HepG2 (cell line): ENCODE results near the gene TRA2B. TPM values are rescaled to one million over a fixed set of nuclear protein-coding genes. Genes with fewer than 3 reads are reported as not detected.

ENCODE experiments used
- BRF2 ChIP-seq: sonication (generic); formaldehyde crosslinking; IDR thresholded peaks from 2 replicates; pipeline ENCODE4 v1.8.1; 2022; ENCODE audit warnings: mild to moderate bottlenecking, missing genetic modification reagents
- CEBPB ChIP-seq: IDR thresholded peaks from 2 replicates; pipeline ENCODE4 v1.6.1; 2011; ENCODE audit warnings: low read depth, low read length, improper control_type of control experiment, borderline replicate concordance
- DBP ChIP-seq: sonication (generic); formaldehyde crosslinking; IDR thresholded peaks from 2 replicates; pipeline ENCODE4 v1.4.0; 2020; ENCODE audit warnings: missing genetic modification reagents; ENCODE audit errors: not compliant biosample characterization
- DNMT1 ChIP-seq: sonication (generic); formaldehyde crosslinking; IDR thresholded peaks from 2 replicates; pipeline ENCODE4 v1.5.1; 2020; ENCODE audit warnings: mild to moderate bottlenecking, missing genetic modification reagents
- MIXL1 ChIP-seq: IDR thresholded peaks from 2 replicates; pipeline ENCODE4 v1.6.1; 2016
- MTF2 ChIP-seq: sonication (generic); formaldehyde crosslinking; IDR thresholded peaks from 2 replicates; pipeline ENCODE4 v1.5.0; 2020; ENCODE audit warnings: missing genetic modification reagents, borderline replicate concordance
- NFKB2 ChIP-seq: sonication (generic); formaldehyde crosslinking; IDR thresholded peaks from 2 replicates; pipeline ENCODE4 v1.4.0; 2020; ENCODE audit warnings: missing genetic modification reagents, borderline replicate concordance
- PRDM10 ChIP-seq: sonication (generic); formaldehyde crosslinking; IDR thresholded peaks from 2 replicates; pipeline ENCODE4 v1.4.0; 2020; ENCODE audit warnings: low read depth, missing genetic modification reagents
- SETDB1 ChIP-seq: sonication (generic); formaldehyde crosslinking; IDR thresholded peaks from 2 replicates; pipeline ENCODE4 v1.5.1; 2020; ENCODE audit warnings: missing genetic modification reagents, mild to moderate bottlenecking, borderline replicate concordance
- TGIF2 ChIP-seq: IDR thresholded peaks from 2 replicates; pipeline ENCODE4 v1.6.1; 2016; ENCODE audit warnings: control low read depth, missing compliant biosample characterization
- YY1 ChIP-seq: IDR thresholded peaks from 2 replicates; pipeline ENCODE4 v1.6.1; 2011; ENCODE audit warnings: low read length, low read depth, moderate library complexity, mild to moderate bottlenecking; ENCODE audit not compliant: insufficient read depth, insufficient replicate concordance
- ZNF263 ChIP-seq: sonication (generic); formaldehyde crosslinking; IDR thresholded peaks from 2 replicates; pipeline ENCODE4 v1.4.0; 2020; ENCODE audit warnings: missing genetic modification reagents
- ZNF558 ChIP-seq: sonication (generic); formaldehyde crosslinking; IDR thresholded peaks from 2 replicates; pipeline ENCODE4 v1.9.0; 2022; ENCODE audit warnings: mild to moderate bottlenecking, missing genetic modification reagents, borderline replicate concordance
- ZNF691 ChIP-seq: sonication (generic); formaldehyde crosslinking; IDR thresholded peaks from 2 replicates; pipeline ENCODE4 v1.4.0; 2020; ENCODE audit warnings: missing genetic modification reagents, low read depth, mild to moderate bottlenecking, borderline replicate concordance
- polyA plus RNA-seq, 8 experiments: library from polyadenylated mRNA; depleted of rRNA in 3 of 8; stranded (reverse) in 7 of 8; unstranded in 1 of 8; fragments of >200 nt; fragmentation: Illumina TruSeq in 4 of 8; extraction: Trizol in 4 of 8; gene quantifications; 2 replicates each; pipeline versions ENCODE4 v1.2.1 to v1.2.3, GENCODE V29; 2011 to 2016; ENCODE audit warnings: low read depth in 4 of 8, missing spikeins in 1 of 8, mixed read lengths in 1 of 8; ENCODE audit not compliant: insufficient read depth in 1 of 8
- total RNA-seq, 5 experiments: library from RNA; depleted of rRNA; stranded (reverse); fragments of >200 nt; fragmentation: Illumina TruSeq; extraction: Trizol; gene quantifications; 2 replicates each; pipeline ENCODE4 v1.2.3, GENCODE V29; 2016; ENCODE audit warnings: low read depth in 1 of 5
- TF ChIP-seq, protein P1 (sequence below): sonication (generic); formaldehyde crosslinking; IDR thresholded peaks from 2 replicates; pipeline ENCODE4 v1.8.0; 2022; ENCODE audit warnings: mild to moderate bottlenecking, missing genetic modification reagents, borderline replicate concordance
- TF ChIP-seq, protein P2 (sequence below): sonication (generic); formaldehyde crosslinking; IDR thresholded peaks from 2 replicates; pipeline ENCODE4 v1.5.1; 2020; ENCODE audit warnings: mild to moderate bottlenecking, missing genetic modification reagents, borderline replicate concordance

The TRA2B gene
- total and polyA plus RNA-seq, 2 of the 13 experiments (the other 11 are each of a cell fraction or from before 2014, with no cell fraction given), result 105 to 241 TPM

GRCh38 chr3:185966655-185967054, 28.8 kb upstream of the TRA2B start (continued):
- TF ChIP-seq, protein P1, sequence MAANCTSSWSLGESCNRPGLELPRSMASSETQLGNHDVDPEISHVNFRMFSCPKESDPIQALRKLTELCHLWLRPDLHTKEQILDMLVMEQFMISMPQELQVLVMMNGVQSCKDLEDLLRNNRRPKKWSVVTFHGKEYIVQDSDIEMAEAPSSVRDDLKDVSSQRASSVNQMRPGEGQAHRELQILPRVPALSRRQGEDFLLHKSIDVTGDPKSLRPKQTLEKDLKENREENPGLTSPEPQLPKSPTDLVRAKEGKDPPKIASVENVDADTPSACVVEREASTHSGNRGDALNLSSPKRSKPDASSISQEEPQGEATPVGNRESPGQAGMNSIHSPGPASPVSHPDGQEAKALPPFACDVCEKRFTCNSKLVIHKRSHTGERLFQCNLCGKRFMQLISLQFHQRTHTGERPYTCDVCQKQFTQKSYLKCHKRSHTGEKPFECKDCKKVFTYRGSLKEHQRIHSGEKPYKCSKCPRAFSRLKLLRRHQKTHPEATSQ (CRISPR knock-in tag), result peak; percentile 67; the same call in 1 of the 2 replicates
- TF ChIP-seq ZNF558 (CRISPR knock-in tag) (no peak), MIXL1 (CRISPR knock-in tag) (peak; percentile 77), NFKB2 (CRISPR knock-in tag) (no peak), ZNF263 (CRISPR knock-in tag) (no peak), CEBPB (no peak), BRF2 (CRISPR knock-in tag) (peak; percentile 72; the same call in 1 of the 2 replicates), PRDM10 (CRISPR knock-in tag) (no peak), YY1 (no peak), DNMT1 (CRISPR knock-in tag) (no peak), ZNF691 (no peak), MTF2 (no peak), SETDB1 (CRISPR knock-in tag) (no peak), TGIF2 (CRISPR knock-in tag) (peak; percentile 56; the same call in 1 of the 2 replicates), DBP (CRISPR knock-in tag) (no peak)
- TF ChIP-seq, protein P2, sequence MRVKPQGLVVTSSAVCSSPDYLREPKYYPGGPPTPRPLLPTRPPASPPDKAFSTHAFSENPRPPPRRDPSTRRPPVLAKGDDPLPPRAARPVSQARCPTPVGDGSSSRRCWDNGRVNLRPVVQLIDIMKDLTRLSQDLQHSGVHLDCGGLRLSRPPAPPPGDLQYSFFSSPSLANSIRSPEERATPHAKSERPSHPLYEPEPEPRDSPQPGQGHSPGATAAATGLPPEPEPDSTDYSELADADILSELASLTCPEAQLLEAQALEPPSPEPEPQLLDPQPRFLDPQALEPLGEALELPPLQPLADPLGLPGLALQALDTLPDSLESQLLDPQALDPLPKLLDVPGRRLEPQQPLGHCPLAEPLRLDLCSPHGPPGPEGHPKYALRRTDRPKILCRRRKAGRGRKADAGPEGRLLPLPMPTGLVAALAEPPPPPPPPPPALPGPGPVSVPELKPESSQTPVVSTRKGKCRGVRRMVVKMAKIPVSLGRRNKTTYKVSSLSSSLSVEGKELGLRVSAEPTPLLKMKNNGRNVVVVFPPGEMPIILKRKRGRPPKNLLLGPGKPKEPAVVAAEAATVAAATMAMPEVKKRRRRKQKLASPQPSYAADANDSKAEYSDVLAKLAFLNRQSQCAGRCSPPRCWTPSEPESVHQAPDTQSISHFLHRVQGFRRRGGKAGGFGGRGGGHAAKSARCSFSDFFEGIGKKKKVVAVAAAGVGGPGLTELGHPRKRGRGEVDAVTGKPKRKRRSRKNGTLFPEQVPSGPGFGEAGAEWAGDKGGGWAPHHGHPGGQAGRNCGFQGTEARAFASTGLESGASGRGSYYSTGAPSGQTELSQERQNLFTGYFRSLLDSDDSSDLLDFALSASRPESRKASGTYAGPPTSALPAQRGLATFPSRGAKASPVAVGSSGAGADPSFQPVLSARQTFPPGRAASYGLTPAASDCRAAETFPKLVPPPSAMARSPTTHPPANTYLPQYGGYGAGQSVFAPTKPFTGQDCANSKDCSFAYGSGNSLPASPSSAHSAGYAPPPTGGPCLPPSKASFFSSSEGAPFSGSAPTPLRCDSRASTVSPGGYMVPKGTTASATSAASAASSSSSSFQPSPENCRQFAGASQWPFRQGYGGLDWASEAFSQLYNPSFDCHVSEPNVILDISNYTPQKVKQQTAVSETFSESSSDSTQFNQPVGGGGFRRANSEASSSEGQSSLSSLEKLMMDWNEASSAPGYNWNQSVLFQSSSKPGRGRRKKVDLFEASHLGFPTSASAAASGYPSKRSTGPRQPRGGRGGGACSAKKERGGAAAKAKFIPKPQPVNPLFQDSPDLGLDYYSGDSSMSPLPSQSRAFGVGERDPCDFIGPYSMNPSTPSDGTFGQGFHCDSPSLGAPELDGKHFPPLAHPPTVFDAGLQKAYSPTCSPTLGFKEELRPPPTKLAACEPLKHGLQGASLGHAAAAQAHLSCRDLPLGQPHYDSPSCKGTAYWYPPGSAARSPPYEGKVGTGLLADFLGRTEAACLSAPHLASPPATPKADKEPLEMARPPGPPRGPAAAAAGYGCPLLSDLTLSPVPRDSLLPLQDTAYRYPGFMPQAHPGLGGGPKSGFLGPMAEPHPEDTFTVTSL (CRISPR knock-in tag), result peak; percentile 99
